ENCODE results near the gene MYO1D. TPM values are rescaled to one million over a fixed set of nuclear protein-coding genes. Genes with fewer than 3 reads are reported as not detected.

The MYO1D gene
- total RNA-seq, 1 experiment from 2014 or later = 40.8 TPM

DNA sequence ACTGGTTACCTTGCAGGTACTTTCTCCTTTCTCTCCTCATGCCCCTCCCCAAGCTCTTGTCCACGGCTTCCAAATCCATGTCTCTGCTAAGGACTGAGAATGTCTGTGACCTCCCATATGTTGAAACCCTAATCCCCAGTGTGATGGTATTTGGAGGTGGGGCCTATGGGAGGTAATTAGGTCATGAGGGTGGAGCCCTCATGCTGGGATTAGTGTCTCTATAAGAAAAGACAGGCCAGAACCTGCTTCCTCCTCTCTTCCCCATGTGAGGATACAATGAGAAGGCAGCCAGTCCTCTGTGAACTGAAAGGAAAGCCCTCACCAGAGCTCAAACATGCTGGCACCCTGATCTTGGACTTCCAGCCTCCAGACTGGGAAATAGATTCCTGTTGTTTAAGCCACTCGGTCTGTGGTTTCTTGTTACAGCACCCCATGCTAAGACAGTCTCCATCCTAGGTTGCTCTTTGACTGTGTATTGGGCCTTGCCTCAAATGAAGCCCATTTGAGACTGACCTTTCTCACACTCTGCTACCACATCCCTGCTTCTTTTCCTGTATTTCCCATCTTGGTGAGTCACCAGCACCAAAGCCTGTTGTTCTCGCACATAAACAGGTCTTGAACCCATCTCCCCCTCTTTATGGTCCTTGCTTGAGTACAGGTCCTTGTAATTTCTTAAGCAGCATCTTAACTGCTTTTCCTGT is 255.2 kb downstream of the MYO1D start:
- no peaks in the 10 kb centered on the region for H3K27me3 ChIP-seq (ENCODE audit: insufficient read depth, low read depth)
- no peaks in the 10 kb centered on the region for H3K36me3 ChIP-seq (ENCODE audit: low read depth)
- H3K4me3 ChIP-seq = no peak overlapping the region
- intact Hi-C loops (cut with micrococcal nuclease; ENCODE audit: unreplicated experiment) = no loop called here
- no peak overlapping the region for H3K4me2 ChIP-seq
- ChIA-PET CTCF (no interaction called here), POLR2A (ENCODE audit: unreplicated experiment) (no interaction called here)
- TF ChIP-seq, protein P1, sequence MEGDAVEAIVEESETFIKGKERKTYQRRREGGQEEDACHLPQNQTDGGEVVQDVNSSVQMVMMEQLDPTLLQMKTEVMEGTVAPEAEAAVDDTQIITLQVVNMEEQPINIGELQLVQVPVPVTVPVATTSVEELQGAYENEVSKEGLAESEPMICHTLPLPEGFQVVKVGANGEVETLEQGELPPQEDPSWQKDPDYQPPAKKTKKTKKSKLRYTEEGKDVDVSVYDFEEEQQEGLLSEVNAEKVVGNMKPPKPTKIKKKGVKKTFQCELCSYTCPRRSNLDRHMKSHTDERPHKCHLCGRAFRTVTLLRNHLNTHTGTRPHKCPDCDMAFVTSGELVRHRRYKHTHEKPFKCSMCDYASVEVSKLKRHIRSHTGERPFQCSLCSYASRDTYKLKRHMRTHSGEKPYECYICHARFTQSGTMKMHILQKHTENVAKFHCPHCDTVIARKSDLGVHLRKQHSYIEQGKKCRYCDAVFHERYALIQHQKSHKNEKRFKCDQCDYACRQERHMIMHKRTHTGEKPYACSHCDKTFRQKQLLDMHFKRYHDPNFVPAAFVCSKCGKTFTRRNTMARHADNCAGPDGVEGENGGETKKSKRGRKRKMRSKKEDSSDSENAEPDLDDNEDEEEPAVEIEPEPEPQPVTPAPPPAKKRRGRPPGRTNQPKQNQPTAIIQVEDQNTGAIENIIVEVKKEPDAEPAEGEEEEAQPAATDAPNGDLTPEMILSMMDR (conservative IDR thresholded peaks at IDR 0.05) = no peak
- TF ChIP-seq EZH2 (IDR thresholded peaks at IDR 0.05; ENCODE audit: low read depth) = no peak
- no peaks in the 10 kb centered on the region for H3K4me1 ChIP-seq (replicated peaks; ENCODE audit: insufficient read depth)
- no peak overlapping the region for H2AFZ ChIP-seq
- H4K20me1 ChIP-seq (ENCODE audit: insufficient read depth) = no peaks in the 10 kb centered on the region
- no peak for DNase-seq
- BruUV-seq (replicated peaks) = no TSS peak
- no peak overlapping the region for H3K27ac ChIP-seq
- no peaks in the 10 kb centered on the region for H3K79me2 ChIP-seq (ENCODE audit: low read depth)
- no peaks in the 10 kb centered on the region for H3K9me3 ChIP-seq (ENCODE audit: insufficient read depth, low read depth)
- no peaks in the 10 kb centered on the region for H3K9me2 ChIP-seq (ENCODE audit: insufficient read depth)
- H3F3A ChIP-seq (ENCODE audit: insufficient read depth, low read depth) = no peaks in the 10 kb centered on the region

DNA sequence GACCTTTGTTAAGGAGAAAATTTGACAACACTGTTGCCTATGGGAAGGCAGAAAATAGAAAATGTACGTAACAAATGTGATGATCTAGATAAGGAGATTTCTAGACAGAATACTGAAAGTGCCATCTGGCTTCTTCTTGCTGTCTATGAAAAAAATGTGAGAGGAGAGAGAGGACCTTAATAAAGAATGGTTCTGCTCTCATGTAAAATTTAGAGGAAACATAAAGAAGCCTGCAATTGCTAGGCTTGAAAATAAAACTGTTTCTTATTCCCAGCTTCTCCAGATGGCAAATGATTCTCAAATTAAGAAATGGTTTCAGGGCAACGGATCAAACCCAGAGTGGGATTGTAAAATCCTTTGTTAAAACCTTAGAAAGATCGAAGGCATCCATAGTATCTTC is 261.6 kb downstream of the MYO1D start:
- CTCF ChIA-PET = no interaction called here
- H3F3A ChIP-seq (ENCODE audit: insufficient read depth, low read depth) = no peaks in the 10 kb centered on the region
- TF ChIP-seq, protein P1 (conservative IDR thresholded peaks at IDR 0.05) = no peak
- TF ChIP-seq EZH2 (IDR thresholded peaks at IDR 0.05; ENCODE audit: low read depth) = no peak

DNA sequence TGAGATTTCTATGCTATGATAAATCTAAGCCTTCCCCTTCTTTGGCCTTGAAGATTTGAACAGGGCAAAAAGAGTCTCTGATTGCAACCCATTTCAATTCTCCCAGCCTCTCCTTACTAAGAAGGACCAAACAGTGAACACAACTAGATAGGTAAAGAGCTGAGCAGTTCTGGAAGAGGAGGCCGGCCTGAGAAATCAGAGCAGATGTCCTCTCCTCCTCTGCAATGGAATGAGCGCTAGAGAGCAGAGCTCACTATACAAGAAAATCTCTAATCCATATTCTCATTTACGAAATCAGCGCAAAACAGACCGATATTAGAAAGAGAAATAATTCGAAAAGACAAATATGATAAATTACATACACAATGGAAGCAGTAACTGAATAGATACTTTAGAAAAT is 266.0 kb downstream of the MYO1D start:
- Histone ChIP-seq H3F3A (ENCODE audit: insufficient read depth, low read depth) (no peaks in the 10 kb centered on the region), H4K20me1 (ENCODE audit: insufficient read depth) (no peaks in the 10 kb centered on the region), H3K4me3 (no peak overlapping the region), H3K27me3 (ENCODE audit: insufficient read depth, low read depth) (no peaks in the 10 kb centered on the region), H3K9me3 (ENCODE audit: insufficient read depth, low read depth) (no peaks in the 10 kb centered on the region), H3K4me2 (no peak overlapping the region), H3K79me2 (ENCODE audit: low read depth) (no peaks in the 10 kb centered on the region), H3K27ac (no peak overlapping the region), H3K9me2 (ENCODE audit: insufficient read depth) (no peaks in the 10 kb centered on the region), H3K4me1 (replicated peaks; ENCODE audit: insufficient read depth) (no peaks in the 10 kb centered on the region), H2AFZ (no peak overlapping the region), H3K36me3 (ENCODE audit: low read depth) (no peaks in the 10 kb centered on the region)
- ChIA-PET POLR2A (ENCODE audit: unreplicated experiment) (no interaction called here), CTCF (no interaction called here)
- intact Hi-C loops (cut with micrococcal nuclease; ENCODE audit: unreplicated experiment) = no loop called here
- no TSS peak for BruUV-seq (replicated peaks)
- TF ChIP-seq EZH2 (IDR thresholded peaks at IDR 0.05; ENCODE audit: low read depth) = no peak
- TF ChIP-seq, protein P1 (conservative IDR thresholded peaks at IDR 0.05) = no peak
- DNase-seq = no peak

More for the DNA sequence above, 261.6 kb downstream of the MYO1D start:
- Histone ChIP-seq H4K20me1 (ENCODE audit: insufficient read depth) (no peaks in the 10 kb centered on the region), H3K4me1 (replicated peaks; ENCODE audit: insufficient read depth) (no peaks in the 10 kb centered on the region), H3K9me2 (ENCODE audit: insufficient read depth) (no peaks in the 10 kb centered on the region), H3K4me3 (no peak overlapping the region), H3K27ac (no peak overlapping the region), H3K36me3 (ENCODE audit: low read depth) (no peaks in the 10 kb centered on the region), H3K27me3 (ENCODE audit: insufficient read depth, low read depth) (no peaks in the 10 kb centered on the region), H2AFZ (no peak overlapping the region), H3K79me2 (ENCODE audit: low read depth) (no peaks in the 10 kb centered on the region), H3K4me2 (no peak overlapping the region), H3K9me3 (ENCODE audit: insufficient read depth, low read depth) (no peaks in the 10 kb centered on the region)
- intact Hi-C loops (cut with micrococcal nuclease; ENCODE audit: unreplicated experiment) = no loop called here
- no TSS peak for BruUV-seq (replicated peaks)
- DNase-seq = no peak
- POLR2A ChIA-PET (ENCODE audit: unreplicated experiment) = no interaction called here
